Left ventricle myocardium superior (tissue), 1 donor: ENCODE results near the gene CEP131. TPM values are rescaled to one million over a fixed set of nuclear protein-coding genes. Genes with fewer than 3 reads are reported as not detected.

ENCODE experiments used
- ATAC-seq: fragments of 200-7000 bp; cut with Tn5 transposase; one replicate; pipeline ENCODE4 v1.9.1; 2020; ENCODE audit warnings: mild to moderate bottlenecking, moderate library complexity
- DNase-seq: peaks from one replicate; pipeline ENCODE4 v3.0.0-alpha.2; 2020
- intact Hi-C: fragments of 100-400 bp; cut with micrococcal nuclease; formaldehyde crosslinking; loops from one replicate; pipeline ENCODE4 v1.11.0; 2022
- long read RNA-seq: library from polyadenylated mRNA; unstranded; transcript quantifications from one replicate; pipeline ENCODE4 v2.0.0, GENCODE V29; 2021
- total RNA-seq: library from RNA; stranded (reverse); fragmentation: NEBNext Ultra II Directional; extraction: Animal tissue kit (Norgen Biotek cat#: 25700); gene quantifications from one replicate; pipeline ENCODE4 v1.2.1, GENCODE V29; 2021
- donor health status: DM: no; HTN: yes; CAD: no; lungs with severe emphysema.

Gene CEP131
- total RNA-seq: 13.6 TPM
- long read RNA-seq, transcript CEP131-203 (26 exons, 3,543 nt): major isoform, 12 of 57 reads
- long read RNA-seq, partial matches to known transcripts: 19 of 57 reads
- long read RNA-seq, other reads (novel, unspliced or antisense): 19 of 57 reads

DNA sequence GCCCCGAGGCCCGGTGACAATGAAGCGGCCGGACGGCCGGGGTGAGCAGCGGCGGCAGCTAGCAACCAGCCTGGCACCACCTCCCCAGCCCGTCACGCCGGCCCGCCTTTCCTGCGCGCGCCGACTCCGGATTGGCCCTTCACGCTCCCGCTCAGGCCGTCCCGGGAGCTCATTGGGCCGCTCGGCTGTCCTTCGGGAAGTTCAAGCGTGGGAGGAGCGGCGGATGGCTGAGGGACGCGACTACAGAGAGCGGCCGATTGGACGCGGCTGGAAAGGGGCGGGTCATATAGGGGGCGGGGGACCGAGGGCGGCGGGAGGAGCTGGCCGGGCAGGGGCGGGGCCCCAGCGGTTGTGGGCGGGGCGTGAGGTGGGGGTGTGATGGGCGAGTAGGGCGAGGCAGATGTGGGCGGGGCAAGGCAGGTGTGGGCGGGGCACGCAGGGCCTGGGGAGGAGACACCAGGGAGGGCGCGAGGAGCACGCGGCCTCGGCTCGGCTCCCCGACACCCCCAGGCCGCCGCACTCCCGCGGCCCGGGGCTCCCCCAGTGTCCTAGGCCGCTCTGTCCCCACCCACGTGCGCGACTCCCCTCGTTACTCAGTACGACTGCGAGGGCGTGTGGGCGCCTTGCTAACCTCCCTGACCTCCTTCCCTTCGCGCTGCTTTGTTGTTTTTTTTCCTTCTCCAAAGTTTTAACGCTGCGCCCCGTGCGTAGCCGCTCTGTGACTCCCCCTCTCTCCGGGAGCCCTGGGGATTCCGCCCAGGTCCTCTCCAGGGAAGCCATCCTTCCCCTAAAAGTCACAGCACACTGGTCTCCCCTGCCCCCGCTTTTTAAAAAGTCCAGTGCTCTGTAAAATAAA, at the start of gene CEP131:
TSS of gene CEP131 (minus strand) at position 60 of the 856 bp plus-strand sequence. CDS start 2,909 bp downstream, outside the sequence.
- peak; percentile 98 for ATAC-seq
- peak; percentile 100 for DNase-seq
- intact Hi-C loops: no loop called here

DNA sequence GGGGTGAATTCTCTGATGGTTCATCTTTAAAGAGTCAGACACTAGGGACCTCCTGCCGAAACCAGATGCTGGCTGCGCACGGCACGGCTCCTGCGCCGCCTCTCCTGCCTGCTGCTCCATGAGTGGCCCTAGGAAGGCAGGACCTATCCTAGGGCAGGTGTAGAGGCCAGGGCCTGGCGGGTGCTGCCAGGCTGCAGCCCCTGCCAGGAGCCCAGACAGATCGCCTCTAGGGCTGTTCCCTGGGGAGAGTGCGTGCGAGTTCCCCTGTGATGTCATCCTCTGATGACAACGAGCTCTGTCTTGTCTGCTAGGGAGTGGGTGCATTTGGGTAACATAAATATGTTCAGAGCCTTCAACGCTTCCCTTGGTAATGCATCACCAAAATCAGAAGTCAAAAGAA, 48.5 kb upstream of the CEP131 start:
- intact Hi-C loops: no loop called here
- DNase-seq: no peak
- ATAC-seq: no peak

DNA sequence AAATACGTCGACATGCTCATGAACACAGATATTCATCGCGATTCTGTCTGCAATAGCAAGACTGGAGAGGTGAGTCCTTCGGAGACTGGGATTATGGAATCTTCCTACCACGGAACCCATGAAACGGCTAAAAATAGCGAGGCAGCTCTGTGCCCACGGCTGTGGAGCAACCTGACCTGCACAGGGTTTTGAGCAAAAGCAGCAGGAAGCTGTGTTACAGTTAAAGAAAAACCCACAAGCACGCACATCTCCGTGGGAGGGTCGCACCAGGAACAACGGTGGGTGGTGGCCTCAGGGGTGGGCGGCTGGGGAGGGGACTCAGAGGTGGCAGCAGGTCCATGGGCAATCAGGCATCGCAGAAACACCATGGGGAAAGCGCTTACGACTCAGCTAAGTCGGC, 47.5 kb upstream of the CEP131 start:
- DNase-seq: no peak
- no peak for ATAC-seq
- intact Hi-C loops: no loop called here

DNA sequence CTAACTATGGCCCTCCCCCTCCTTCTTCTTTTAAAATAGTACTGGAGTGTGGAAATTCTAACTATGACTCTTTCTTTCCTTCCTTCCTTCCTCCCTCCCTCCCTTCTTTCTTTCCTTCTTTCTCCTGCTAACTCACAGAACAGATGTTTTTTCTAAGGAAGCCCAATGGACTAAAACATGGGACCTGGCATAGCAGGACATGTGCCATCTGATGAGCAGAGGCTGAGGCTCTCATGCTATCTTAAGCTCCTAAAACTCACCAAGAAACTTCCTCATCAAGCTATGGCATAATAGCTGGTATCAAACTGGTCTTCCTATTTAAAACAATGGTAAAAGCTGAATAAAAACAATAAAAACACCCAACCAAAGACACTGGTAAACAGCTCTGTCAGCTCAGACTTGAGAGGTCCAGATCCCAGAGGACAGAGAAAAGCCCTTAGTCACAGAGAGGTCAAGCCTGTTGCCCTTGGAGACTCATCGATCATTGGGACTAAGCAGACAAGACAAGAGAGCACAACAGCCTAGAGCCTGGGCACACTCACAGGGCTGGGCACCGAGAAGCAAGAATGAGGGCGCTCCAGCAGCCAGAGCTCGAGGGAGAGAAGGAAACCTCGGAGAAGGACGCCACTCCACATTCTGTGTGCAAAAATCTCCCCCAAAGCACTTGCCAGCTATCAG, 44.8 kb upstream of the CEP131 start:
- DNase-seq (no peak), ATAC-seq (no peak)
- intact Hi-C loops: no loop called here

DNA sequence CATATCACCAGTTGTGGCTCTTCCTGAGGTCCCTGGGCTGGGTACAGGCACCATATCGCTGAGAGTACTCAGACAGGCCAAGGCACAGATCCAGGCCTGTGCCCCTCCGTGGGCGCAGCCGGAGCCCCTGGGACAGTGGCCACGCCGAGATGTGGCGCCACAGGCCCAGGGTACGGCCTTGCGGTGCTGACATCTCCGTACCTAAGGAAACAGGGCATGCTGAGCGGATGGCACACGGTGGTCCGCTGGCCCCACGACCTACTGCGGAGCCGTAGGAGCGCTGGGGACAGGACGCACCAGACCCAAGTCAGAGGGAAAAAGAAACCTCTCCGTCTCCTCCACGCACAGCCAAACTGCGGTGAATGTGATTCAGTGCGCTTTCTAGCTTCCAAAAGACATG, 42.8 kb upstream of the CEP131 start:
- DNase-seq (no peak), ATAC-seq (no peak)
- intact Hi-C loops: no loop called here

DNA sequence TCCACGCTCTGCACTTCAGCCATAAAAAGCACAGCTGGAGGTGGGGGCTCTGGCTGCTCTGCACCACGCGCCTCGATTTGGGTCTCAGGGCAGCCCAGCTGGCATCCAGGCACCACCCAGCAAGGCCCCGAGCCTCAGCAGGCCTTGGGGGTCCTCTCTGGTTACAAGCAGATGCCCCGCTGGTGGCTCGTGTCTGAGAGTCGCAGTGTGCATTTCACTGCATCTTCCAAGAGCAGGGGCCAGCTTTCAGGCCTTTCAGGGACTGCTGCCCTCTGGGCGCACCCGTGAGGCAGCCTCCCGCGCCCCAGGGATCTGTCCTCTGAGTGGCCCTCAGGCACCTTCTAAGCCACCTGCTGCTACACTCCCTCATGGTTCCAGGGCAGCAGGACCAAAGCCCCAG, 41.9 kb upstream of the CEP131 start:
- DNase-seq (no peak), ATAC-seq (no peak)
- intact Hi-C loops: no loop called here

DNA sequence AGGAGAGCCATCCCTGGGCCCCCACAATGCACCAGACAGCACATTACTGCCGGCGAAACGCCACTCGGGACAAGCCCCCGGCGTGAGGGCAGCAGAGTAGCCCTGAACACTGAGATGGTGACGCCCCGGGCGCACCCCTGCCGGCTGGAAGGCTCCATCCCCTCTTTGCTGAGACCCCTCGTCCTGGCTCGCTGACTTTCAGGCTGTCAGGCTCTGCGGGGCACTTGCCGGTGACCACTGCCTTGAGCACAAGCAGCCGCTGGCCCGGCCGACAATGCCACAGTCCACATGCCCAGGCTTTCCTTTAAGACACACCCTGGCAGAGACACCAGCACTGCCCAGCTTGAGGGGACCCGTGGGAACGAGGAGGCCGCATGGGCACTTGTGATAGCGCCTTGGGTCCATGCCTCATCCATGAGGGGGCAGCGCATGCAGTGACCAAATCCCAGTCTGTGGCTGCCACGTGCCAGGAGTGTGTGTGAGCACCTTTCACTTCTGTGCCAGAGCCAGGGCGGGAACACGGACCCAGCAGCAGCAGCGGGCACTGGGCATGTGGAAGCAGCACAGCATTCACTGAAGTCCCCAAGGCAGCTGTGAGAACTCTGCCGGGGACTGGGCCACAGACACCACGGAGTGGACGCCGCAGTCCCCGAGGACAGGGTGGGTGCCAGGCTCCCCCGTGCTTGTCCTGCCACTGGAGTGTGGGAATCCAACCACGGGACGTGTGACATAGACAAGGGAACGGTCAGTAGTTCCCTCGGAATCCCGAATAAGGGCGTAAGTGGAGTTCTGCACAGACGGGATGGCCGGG, 40.8 kb upstream of the CEP131 start:
- DNase-seq: no peak
- no peak for ATAC-seq
- intact Hi-C loops: no loop called here

DNA sequence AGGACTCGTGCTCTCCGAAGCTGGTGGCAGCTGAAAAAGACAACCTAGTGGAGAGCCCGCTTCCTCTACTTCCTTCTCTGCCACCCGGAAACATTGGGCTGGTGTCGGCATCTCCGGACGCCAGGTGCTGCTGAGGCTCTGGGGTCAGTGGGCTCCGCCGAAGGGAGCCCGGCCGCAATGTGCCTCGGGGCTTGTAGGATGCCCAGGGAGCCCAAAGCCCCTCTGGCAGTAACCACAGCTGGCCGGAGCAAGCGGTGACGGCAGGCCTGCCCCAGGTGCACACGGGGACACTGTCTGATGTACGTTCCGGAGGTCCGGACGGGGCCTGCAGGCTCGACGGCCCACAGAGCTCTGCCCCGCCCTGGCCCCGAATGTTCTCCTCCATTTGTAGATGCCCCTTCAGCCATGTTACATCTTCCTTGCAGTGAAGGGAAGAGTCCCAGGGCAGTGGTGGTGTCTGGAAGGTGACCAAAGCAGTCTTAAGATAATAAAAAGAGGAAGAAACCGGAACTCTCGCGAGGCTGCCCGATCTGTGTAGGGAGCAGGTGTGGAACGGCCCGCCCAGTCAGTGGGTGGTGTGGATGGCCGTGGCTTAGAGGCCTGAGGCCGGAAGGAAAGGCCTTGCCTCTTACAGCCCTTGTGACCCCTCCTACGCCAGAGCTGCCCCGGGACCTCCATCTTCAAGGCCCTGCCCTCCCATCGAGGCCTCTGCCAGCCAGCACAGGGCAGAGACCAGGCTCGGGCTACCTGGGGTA, 39.0 kb upstream of the CEP131 start:
- no peak for ATAC-seq
- DNase-seq: no peak
- intact Hi-C loops: no loop called here

DNA sequence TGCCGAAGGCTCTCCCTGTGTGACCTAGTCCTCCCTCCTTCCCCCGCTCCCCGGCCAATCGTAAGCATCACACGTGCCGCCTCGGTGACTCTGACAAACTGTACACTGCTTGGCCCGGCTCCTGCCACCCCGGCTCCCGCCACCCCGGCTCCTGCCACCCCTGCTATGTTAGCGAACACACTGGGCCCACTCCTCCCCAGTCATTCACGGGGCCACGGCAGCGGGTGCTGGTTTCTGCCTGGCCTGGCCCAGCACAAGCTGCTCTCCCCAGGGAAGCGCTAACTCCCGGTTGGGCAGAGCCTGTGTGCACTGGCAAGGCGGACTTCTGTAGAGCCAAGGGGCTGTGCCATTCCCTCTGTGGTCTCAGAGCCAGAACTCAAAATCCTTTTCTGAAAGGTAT, 38.3 kb upstream of the CEP131 start:
- intact Hi-C loops: no loop called here
- ATAC-seq (no peak), DNase-seq (no peak)

DNA sequence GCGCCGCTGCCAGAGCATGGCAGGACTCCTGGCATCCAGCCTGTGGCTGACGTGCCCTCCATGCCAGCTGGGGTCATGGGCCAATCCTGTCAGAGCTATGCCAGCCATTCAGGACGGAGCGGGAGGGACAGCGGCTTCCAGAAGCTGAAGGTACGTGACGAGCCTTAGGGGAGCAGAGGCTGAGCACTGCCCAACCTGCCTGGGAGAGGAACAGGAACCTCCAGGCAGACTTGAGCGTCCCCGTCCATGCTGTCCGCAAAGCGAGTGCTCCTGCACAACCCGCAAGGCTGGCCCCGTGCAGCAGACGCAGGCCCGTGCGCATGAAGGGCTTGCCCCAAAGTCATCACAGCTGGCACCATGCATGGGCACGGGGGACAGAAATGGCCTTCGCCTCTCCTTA, 37.9 kb upstream of the CEP131 start:
- DNase-seq (no peak), ATAC-seq (no peak)
- intact Hi-C loops: no loop called here

DNA sequence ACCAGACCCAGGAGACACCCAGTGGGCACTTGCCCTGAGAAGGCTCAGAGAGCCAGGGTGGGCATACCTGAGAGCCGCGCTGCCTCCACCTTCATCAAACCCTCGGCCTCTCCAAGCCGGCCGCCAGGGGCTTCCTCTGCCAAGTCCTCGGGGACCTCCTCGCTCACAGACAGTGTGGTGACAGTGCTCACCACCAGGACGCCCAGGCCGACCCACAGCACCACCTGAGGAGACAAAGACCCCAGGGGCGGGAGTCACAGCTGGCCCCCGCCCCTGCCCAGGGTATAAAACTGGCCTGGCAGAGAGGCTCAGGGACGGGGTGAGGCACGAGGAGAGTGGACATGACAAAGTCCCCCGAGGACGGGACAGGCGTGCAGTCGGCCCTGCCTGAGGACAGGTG, 37.4 kb upstream of the CEP131 start:
- DNase-seq (no peak), ATAC-seq (no peak)
- intact Hi-C loops: no loop called here

DNA sequence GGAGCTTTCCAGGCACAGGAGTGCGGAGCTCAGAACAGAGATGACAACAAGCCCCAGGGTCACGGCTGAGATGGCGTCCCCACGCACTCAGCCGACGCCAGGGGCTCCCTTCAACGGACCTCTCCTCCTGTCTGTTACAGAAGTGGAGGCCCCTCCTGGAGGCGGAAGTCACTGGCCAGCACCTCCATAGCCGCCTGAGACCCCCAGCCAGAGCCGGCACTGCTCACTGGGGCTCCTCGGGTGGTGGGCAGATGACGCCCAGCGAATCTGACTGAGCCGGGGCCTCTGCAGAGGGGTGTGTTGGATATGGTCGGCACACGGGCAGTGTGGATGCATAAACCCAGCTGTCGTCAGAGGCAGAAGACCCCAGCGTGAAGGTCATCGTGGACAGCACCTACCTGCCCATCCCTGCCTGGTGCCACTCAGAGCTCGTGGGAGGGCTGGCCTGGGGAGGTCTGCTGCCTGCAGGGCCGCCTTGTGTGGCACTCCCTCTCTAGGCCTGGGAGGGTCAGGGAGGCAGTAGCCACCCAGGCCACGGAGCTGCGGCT, 36.4 kb upstream of the CEP131 start:
- no peak for ATAC-seq
- intact Hi-C loops: no loop called here
- DNase-seq: no peak

DNA sequence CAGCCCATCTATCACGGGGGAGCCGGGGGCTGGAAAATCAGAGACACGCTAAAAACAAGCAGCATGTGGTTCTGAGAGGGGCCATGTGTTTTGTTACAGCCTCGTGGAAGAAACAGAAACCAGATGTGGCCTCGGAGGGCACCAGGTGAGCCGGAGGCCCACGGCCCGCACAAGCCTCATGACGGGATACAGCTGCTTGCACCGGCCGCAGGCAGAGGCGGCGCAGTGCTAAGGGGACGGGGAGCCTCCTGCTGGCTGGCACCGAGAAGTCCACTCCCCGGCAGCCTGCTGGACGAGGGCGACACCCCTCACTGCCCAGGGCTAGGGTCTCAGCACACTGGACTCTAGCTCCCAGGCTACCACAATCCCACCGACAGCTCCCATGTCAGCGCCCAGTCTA, 35.5 kb upstream of the CEP131 start:
- no peak for DNase-seq
- intact Hi-C loops: no loop called here
- no peak for ATAC-seq

DNA sequence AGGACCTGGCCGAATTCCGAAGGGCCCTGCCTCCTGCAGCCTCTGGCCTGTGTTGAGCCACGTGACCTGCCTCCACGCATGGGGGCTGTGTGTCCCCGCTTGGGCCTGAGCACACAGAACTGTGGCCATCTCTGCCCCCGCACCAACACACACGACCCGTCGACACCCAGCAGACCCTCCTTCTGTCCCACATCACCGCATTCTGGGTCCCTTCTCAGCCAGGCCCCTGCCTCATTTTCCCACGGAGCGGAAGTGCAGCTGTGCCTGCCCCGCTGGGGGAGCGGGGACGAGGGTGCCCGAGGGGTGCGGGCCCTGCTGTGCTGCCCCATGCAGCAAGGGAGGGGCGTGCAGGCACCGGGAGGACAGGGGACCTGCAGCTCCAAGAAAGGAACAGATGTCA, 34.8 kb upstream of the CEP131 start:
- intact Hi-C loops: no loop called here
- DNase-seq (no peak), ATAC-seq (no peak)

DNA sequence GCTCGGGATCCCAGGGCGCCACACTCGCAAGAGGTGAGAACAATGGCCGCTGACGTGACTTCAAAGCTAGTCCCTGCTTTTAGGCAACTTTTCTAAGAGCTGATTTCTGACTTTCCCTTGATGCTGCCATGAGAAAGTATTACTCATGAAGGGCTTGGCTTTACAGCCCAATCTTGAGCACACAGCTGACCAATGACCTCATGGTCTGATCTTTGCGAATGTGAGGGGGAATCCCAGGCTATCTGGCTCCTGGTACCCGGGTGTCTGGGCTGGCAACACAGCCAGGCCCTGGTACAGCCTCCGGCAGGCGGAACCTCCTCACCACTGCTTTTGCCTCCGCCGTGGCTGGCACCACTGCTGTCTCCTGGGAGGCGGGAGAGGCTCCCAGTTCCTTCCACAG, 33.9 kb upstream of the CEP131 start:
- no peak for ATAC-seq
- intact Hi-C loops: no loop called here
- DNase-seq: no peak

DNA sequence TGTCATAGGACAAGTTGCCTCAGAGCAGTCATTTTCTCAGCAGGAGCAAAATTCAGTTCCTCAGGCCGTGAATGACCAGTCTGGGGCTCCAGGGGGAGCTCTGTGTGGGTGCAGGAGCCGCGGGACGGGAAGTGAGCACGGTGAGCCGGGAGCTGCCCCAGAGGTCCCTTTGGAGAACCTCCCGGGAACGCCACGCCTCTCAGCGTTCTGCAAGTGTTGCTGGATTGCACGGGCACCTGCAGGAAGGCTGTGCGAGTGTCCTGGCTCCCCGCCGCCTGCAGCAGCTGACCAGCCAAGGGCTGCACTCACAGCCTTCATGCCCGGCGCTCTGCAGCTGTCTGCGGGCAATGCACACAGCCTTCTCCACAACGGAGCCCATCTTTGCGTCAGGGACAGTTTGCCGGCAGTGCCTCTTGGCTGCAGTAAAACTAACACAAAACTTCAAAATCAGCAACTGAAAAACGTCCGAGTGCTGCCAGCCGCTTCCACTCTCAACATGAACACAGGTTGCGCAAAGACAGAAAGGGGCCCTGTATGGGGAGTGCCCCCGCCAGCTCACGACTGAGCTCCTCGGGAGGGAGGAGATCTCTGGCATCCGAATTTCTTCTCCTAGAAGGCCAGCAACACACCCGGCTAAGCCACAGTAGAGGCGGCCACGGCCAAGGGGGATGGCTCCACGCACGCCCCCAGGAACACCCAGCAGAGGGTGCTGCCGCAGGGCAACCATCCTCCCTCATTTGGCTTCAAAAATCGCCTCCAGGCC, 32.4 kb upstream of the CEP131 start:
- intact Hi-C loops: no loop called here
- ATAC-seq: peak; percentile 92
- DNase-seq: peak; percentile 94

DNA sequence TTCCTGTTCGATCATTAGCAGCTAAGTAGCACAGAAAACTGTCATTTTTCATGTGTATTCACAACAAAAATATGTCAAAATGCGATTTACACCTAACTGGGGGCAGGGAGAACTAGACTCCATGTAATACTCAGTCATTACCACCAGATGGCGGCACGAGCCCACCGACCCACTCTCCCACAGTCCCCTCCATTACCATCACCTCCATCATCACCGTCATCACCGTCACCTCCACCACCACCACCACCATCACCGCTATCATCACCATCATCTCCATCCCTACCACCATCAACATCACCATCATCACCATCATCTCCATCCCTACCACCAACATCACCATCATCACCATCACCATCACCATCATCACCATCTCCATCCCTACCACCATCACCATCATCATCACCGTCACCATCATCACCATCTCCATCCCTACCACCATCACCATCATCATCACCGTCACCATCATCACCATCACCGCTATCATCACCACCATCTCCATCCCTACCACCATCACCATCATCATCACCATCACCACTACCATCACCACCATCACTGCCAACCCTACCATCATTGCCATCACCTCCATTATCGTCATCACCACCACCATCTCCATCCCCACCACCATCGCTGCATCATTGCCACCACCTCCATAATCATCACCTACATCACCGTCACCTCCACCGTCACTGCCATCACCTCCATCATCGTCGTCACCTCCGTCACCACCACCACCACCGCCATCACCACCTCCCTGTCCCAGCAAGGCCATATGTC, 30.8 kb upstream of the CEP131 start:
- DNase-seq: no peak
- peak; percentile 46 for ATAC-seq
- intact Hi-C loops: no loop called here

DNA sequence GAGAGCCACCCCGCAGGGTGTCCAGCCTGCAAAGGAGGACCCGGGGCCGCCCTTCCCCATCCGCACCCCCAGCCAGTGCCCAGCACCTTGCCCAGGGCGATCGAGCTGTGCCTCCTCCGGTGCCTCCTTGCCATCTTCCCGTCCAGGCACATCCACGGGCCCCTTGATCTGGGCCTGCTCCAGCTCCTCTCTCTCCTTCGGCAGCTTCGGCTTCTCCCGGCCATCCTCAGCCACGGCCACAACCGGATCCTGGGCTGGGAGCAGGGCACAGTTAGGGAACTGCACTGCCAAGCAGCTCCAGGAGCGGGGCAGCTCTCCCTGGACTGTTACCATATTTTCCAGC, 30.2 kb upstream of the CEP131 start:
- no peak for DNase-seq
- intact Hi-C loops: no loop called here
- no peak for ATAC-seq
